Dermis blood vessel endothelial cell (primary cell): ENCODE data around the gene TLR9. TPM values are rescaled to one million over a fixed set of nuclear protein-coding genes. Genes with fewer than 3 reads are reported as not detected.

Experiments
- DNase-seq: peaks from one replicate; pipeline ENCODE4 v3.0.0; 2010
- total RNA-seq: library from RNA; depleted of rRNA; stranded (reverse); fragments of >200 nt; gene quantifications from 2 replicates; pipeline ENCODE4 v1.2.3, GENCODE V29; 2014

TLR9 gene
- total RNA-seq, 1 donor from 2014 or later: under 0.01 TPM

GRCh38 chr3:52247409-52248164 is 22.1 kb upstream of the TLR9 start:
- no peak for DNase-seq

- peak; percentile 30 for DNase-seq
These were observed 21.4 kb upstream of the TLR9 start for GRCh38 chr3:52246728-52247408.

- no peak for DNase-seq
These were observed 20.8 kb upstream of the TLR9 start for GRCh38 chr3:52246264-52246620.

GRCh38 chr3:52245322-52246263 is 20.1 kb upstream of the TLR9 start, which contains the start of gene PPM1M:
Gene PPM1M, plus strand, starts transcription at chr3:52245759. Its CDS starts 66 bp downstream, at chr3:52245825.
- peak; percentile 64 for DNase-seq

- peak; percentile 67 for DNase-seq
These were observed 18.6 kb upstream of the TLR9 start for GRCh38 chr3:52243791-52244628.

DNA sequence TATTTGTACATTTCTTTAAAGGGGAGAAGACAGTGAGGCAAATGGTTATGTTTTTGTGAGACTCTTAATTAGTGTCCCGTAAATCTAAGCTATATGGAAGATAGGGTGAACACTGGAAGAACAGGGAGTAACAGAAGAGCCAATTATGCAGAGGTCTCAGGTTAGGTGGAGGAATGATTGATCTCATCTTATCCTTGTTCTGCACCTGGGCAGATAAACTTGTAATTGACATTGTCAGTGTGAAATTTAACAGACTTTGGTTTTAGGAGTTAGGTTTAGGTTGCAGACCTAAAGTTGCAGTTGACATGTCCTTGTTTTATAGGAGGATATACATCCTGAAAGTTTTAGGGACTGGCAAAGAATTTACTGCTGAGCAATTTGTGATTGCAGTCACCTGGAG is 16.6 kb upstream of the TLR9 start:
- no peak for DNase-seq

DNA sequence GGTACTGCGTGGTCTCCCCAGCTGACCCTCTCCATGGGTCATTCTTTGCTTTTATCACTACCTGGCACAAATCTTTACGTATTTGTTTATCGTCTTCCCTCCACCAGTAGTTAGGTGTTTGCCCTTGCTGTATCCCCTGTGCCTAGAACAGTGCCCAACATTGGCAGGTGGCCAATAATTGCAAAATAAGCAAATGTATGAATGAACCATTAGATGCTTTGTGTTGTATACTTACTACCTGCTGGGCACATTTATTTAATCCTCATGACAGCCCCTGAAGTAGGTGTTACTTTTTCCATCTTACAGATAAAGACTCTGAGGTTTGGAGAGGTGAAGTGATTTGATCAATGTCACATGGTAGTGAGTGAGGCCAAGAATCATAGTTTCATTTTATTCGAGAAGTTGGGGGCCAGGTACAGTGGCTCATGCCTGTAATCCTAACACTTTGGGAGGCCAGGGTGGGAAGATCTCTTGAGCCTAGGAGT is 15.5 kb upstream of the TLR9 start:
- DNase-seq: no peak

DNA sequence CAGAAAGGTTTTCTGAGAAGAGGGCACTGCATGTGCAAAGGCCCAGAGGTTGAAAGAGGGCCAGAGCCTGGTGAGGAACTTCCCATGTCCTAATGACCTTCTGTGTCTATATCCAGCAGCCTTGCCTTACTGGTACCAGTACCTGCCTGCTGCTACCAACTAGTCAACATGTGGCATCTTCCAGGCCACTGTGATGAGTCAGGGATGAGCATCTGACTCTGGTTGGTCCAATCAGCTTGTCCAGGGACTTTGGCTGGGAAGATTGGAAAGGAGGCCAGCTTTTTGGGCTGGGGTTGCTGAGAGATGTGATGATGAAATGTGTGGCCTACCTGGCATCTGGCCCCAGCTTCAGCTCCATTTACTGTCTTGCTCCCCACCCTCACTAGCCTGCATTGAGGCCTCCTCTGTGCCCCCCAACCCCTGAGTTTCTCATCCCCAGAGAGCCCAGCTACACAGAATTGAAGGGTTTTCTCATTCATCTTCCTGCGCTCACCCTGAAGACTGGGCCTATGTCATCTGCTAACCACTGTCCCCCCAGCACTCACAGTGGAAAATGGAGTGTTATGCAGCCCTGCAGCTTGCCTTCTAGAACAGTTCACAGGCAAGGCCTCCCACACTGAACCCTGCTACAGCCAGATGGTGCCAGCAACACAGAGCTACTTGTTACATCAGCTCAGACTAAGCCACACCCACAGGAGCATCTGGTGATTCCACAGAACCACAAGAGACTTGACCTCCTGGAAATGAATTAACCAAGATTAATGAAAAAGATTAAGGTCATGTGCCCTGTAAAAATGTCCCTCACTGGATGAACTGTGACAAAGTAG is 14.8 kb upstream of the TLR9 start:
- peak; percentile 61 for DNase-seq

DNA sequence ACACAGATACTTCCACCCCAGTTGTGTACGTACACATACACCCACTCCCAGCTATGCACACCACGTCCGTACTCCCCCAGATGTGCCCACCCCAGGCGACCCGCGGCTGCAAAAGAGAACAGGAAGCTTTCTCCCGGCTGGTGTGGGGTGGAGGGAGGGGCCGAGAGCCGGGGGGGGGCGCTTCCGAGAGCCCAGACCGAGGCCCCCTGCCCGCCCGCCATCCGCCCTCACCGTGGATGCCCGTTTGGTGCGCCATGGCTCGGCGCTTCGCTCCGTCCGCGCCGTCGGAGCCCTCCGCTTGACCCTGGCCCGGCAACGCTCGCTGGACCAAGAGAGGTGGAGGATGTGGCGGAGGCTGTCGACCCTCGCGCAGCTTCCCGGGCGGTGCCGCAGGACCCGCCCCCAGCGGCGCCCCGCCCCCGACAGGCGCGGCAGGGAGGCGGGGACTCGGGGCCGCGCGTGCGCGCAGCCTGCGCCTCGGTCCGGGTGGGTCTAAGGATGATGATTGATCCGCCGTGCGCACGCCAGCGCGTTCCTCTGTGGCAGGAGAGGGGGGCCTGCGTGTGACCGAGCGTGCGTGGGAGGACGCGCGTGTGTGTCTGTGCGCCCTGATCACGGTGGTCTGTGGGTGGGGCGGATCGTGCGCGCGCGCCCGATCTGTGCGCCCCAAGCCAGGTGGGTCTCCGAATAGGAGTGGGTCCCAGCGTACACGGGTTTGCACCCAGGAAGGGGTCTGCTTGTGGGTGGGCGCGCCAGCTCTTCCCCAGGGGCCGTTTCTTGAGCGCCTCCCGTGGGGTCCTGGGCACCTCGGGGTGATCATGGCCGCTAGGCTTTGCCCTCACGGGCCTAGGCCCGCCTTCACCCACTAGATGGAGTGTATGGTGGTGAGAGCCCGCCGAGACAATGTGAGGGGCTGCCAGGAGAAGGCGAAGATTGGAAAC is 13.6 kb upstream of the TLR9 start, which contains the start of gene TWF2:
TSS of gene TWF2 (minus strand) at position 398 of the 941 bp plus-strand sequence. CDS start at position 256, 142 bp downstream.
- DNase-seq: peak; percentile 84

DNA sequence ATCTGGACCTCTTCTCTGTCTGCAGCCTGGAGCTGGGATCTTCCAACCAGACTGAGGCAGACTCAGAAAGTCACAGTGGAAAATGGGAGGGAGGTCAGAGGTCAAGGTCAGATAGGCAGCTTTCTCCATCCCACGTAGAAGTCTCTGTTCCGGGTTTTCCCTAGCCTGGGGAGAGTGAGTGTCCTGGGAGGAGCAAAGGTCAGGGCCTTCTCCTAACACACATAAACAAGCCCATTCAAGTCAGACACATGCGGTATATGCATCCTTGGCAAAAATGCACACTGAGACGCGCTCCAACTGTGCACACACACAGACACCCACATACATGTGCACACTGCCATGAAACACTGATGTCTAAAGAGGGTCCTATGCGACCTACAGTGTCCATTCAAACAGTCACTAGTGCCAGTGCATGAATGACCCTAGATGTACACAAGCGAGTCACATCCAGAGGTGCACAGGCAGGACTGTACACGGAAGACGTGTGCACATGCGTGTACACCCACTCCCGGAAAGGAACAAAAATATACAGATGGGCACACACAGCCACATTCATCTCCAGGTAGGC is 12.8 kb upstream of the TLR9 start:
- peak; percentile 31 for DNase-seq

- DNase-seq: peak; percentile 79
These were observed 12.3 kb upstream of the TLR9 start for GRCh38 chr3:52237657-52238172.

DNA sequence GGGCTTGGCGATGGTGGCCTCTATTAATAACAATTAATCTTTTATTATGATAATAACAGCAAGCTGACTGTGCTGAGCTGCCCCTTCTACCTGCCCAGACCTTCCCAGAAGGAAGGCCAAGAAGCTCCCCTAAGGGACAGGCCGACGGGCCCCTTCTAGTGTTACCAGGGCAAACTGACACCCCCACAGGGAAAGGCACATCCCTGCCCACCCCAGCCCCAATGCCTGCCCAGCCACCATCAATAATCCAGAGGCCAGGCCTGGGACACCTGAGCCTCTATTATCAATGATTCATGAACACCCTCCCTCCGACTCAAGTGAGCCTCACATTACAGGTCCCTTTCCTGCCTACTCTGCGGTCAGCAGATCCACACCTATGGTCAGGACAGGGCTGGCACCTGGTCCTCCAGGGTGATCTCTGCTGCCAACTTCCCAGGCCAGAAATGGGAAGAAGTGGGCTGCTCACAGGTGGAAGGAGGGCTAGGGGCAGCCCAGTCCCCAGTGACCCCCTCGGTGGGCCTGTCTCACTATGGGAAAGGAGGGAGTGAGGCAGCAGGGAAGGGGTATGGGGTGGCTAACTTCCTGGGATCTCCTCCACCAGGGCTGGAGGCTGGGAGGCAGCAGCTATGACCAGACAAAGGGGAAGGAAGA is 11.7 kb upstream of the TLR9 start:
- no peak for DNase-seq

DNA sequence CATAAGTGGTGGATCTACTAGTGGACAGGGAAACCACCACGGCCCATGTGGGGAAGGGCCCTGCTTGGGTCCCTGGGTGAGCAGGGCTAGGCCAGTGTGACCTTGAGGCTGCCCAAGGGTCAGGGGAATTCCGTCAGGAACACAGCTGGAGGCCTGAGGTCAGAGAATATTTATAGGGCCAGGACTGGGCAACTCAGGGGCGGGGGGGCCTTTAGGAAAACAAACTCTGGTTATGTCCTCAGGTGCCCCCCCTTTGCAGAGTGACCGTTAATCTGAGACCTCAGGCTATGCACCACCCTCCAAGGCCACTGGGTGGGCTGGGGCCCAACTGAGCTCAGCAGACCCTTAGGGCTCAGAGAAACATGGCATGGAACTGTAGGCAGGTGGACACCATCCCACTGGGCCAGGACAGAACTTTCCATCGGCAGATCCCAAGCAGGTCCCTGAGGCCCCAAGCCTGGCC is 11.0 kb upstream of the TLR9 start:
- no peak for DNase-seq

DNA sequence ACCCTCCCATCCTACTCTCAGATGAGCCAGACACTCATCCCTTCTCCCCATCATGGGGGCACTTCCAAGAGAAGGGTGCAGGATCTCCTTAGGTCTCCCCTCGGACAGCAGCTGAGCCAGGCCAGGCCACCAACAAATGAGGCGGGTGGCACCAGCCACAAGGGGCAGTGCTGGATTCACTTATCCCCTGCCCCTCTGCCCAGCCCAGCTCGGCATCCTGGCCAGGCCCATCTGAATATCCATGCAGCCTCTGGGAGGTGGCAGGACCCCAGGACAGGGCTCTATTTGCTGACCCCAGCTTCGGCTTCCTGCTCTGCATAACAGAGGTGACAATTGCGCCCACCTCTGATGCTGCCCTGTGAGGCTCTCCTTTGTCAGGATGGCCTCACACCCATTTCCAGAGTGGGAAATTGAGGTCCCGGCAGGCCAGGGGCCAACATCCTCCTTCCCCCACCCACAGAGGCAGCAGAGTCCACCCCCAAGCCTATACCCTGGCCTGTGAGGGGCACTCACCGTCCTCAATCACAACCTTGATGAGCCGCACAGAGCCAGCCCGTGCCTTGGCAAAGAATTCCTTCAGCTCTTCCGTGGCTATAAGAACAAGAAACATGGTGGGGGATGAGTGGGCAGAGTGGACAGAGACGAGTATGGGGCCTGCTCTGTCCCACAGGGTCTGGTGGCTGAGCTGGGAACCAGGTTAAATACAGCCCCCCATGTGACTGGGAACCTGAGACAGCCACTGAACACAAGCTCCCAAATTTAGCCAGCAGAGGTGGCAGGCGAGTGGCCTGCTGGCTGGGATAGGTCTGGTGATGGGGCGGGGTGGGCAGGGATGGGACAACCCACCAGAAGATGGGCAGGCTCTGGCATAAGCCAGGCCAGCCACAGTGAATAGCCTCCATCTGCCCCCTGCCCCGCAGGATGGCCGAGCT is 9.3 kb upstream of the TLR9 start:
- DNase-seq: no peak

GRCh38 chr3:52233968-52234367 is 8.5 kb upstream of the TLR9 start:
- DNase-seq: no peak

DNA sequence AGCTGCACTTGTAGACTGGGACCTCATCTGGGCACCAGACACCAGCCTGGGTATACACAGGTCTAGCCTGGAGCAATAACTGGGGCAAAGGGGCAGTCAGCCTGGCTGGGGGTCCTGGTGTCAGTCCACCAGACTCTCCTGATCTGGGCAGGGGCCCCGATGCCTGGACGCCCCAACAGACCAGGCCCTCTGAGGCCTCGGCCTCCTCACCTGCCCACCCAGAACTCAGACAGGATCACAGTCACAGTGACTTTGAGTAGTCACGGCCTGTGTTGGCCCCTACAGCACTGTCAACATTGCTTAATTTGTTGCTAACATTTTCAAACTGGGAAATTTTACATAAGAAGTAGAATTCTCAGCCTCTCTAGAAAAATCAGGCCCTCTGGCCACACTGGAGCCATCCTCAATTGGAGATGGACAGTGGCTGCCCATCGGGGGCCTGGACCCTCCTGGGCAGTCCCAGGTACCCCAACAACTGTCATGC is 7.7 kb upstream of the TLR9 start:
- no peak for DNase-seq
